ENCODE results near the gene IKZF1.

IKZF1 gene

GRCh38 chr7:50287129-50287528 is 17.4 kb upstream of the IKZF1 start:
- no peak overlapping the region for H3K4me3 ChIP-seq
- no peaks in the 10 kb centered on the region for H4K20me1 ChIP-seq
- no peaks in the 10 kb centered on the region for H3K27me3 ChIP-seq
- no peaks in the 10 kb centered on the region for H3K9me3 ChIP-seq (replicated peaks in 1 of 11)
- no peak overlapping the region for H3K9ac ChIP-seq
- H3K4me2 ChIP-seq: peak overlapping the region in 3 of 11 experiments; percentile 72 to 84 (median 72); a peak in 3 of 22 replicates
- no peak for TF ChIP-seq Cebpa-rat (IDR thresholded peaks at IDR 0.05)
- peaks cover 25 to 67% (median 39%) of the 10 kb centered on the region in 10 experiments for H3K4me1 ChIP-seq
- H3K27ac ChIP-seq: no peak overlapping the region
- no peaks in the 10 kb centered on the region for H3K36me3 ChIP-seq

DNA sequence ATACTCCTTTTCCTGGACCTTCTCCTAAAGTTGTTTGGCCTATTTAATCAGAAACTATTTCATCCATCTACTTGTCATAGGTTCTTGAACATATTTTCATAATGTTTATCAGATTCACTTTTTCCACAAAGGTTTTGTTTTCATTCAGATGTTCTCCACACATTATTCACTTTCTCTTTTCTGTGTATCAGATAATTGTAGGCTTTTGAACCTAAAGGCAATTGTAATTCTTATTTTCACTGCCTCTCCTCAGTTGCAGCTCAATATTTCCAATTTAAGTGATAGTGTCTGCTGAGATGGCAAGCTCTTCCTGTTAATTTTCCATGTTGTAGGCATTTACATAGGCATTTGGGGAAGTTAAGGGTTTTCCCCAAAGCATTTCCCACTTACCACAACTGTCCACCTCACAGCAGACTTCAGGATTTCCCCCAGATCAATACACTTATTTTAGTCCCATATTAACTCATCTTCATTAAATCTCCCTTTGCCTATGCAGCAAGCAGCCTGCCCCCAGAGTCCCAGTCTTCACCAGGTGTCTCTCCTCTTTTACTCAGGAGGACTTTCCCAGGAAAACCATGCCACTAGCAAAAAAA is 12.3 kb upstream of the IKZF1 start:
- peak overlapping the region in 1 of 11 experiments; percentile 5; a peak in 2 of 22 replicates for H3K27ac ChIP-seq
- no peaks in the 10 kb centered on the region for H4K20me1 ChIP-seq
- H3K4me2 ChIP-seq: peak overlapping the region in 5 of 11 experiments; percentile 27 to 92 (median 75); a peak in 9 of 22 replicates
- H3K4me1 ChIP-seq: peaks cover 0 to 47% (median 2%) of the 10 kb centered on the region in 10 experiments; a peak in 8 of 20 replicates
- H3K36me3 ChIP-seq: no peaks in the 10 kb centered on the region
- no peak for TF ChIP-seq Cebpa-rat (IDR thresholded peaks at IDR 0.05)
- 0 out of 22 replicates have a peak, but pooled peaks cover 0 to 5% (median 0%) of the 10 kb centered on the region in 11 experiments for H3K9me3 ChIP-seq (replicated peaks in 1 of 11)
- no peak overlapping the region for H3K4me3 ChIP-seq
- no peak overlapping the region; a peak in 1 of 22 replicates for H3K9ac ChIP-seq
- H3K27me3 ChIP-seq: no peaks in the 10 kb centered on the region

DNA sequence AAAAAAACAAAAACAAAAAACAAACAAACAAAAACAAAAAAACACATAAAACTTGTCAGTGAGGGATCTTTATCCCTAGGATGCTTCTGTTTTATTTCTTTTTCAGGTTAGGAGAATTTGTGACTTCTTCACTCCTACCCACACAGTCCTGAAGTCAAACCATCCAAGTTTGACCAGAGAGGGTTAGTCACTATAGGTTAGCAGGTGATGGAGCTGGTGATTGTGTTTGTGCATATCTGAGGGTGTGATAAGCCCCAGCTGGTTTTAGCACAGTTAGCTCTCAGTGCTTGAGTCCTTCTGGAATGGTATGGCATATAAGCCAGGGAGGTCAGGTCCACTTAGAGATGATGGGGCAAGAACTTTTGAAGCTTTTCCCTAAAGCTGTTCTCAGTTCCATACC is 11.8 kb upstream of the IKZF1 start:
- peak overlapping the region in 4 of 11 experiments; percentile 27 to 92 (median 78); a peak in 7 of 22 replicates for H3K4me2 ChIP-seq
- no peak overlapping the region for H3K4me3 ChIP-seq
- H3K27ac ChIP-seq: no peak overlapping the region; a peak in 1 of 22 replicates
- H3K4me1 ChIP-seq: peaks cover 0 to 42% (median 2%) of the 10 kb centered on the region in 10 experiments; a peak in 8 of 20 replicates
- H3K9ac ChIP-seq: no peak overlapping the region; a peak in 1 of 22 replicates
- no peaks in the 10 kb centered on the region for H3K36me3 ChIP-seq
- TF ChIP-seq Cebpa-rat (IDR thresholded peaks at IDR 0.05): no peak
- H4K20me1 ChIP-seq: no peaks in the 10 kb centered on the region
- H3K27me3 ChIP-seq: no peaks in the 10 kb centered on the region
- H3K9me3 ChIP-seq (replicated peaks in 1 of 11): 0 out of 22 replicates have a peak, but pooled peaks cover 0 to 5% (median 0%) of the 10 kb centered on the region in 11 experiments

DNA sequence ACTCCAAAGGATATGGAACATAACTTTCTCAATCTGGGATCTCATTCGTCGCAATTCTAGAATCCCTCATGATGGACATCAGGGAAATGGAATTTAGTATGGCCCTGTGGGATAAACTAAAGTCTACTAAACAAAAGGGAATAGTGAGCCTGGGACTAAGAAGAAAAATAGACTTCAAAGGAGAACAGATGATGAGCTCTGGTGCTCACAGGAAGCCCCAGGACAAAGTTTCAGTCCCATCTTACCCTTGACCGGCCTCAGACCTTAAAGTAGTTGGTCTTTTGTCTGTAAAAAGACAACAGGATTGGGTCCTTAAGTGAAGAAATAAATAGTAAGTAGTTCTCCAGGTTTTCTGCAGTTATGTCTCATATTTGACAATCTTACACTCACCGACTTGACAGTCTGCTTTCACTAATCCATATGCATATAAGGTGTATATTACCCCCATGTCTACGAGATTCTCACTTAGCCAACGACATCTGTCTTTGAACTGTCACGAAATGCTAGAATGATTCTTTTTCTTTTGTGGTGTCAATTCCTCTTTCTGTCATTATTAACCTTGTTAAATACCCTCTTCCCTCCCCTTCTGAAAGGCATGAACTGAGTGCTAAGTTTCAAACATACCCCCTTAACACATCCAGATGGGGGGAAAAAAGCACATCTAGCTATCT is 10.9 kb upstream of the IKZF1 start:
- Histone ChIP-seq H4K20me1 (no peaks in the 10 kb centered on the region), H3K4me2 (peak overlapping the region in 3 of 11 experiments; percentile 75 to 92 (median 81); a peak in 6 of 22 replicates), H3K36me3 (no peaks in the 10 kb centered on the region), H3K9me3 (replicated peaks in 1 of 11) (0 out of 22 replicates have a peak, but pooled peaks cover 0 to 5% (median 0%) of the 10 kb centered on the region in 11 experiments), H3K9ac (no peak overlapping the region), H3K27ac (no peak overlapping the region), H3K4me3 (no peak overlapping the region), H3K4me1 (peaks cover 0 to 45% (median 2%) of the 10 kb centered on the region in 10 experiments; a peak in 8 of 20 replicates), H3K27me3 (no peaks in the 10 kb centered on the region)
- no peak for TF ChIP-seq Cebpa-rat (IDR thresholded peaks at IDR 0.05)

DNA sequence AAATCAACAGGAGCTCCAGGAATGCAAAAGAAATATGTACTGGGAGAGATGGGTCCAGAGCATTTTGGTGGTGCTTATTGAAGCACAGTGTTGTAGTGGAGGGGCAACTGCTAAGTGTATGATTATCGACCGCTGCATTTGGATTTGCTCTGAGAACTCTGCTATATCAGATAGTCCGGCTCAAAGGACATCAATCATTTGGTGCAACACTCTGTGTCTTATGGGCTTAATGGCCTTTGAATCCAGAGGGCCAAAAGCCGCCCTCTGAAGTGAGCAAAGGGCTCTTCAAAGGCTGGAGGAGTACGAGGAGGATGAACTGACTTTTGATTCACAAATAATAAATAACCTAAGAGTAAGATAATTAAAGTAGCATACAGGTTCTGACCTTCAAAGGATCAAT is 9.4 kb upstream of the IKZF1 start:
- no peak for TF ChIP-seq Cebpa-rat (IDR thresholded peaks at IDR 0.05)
- Histone ChIP-seq H3K9ac (no peak overlapping the region), H3K4me3 (no peak overlapping the region), H3K36me3 (no peaks in the 10 kb centered on the region), H3K27ac (no peak overlapping the region), H3K4me2 (peak overlapping the region in 3 of 11 experiments; percentile 16 to 92 (median 81); a peak in 3 of 22 replicates), H4K20me1 (no peaks in the 10 kb centered on the region), H3K9me3 (replicated peaks in 1 of 11) (0 out of 22 replicates have a peak, but pooled peaks cover 0 to 5% (median 0%) of the 10 kb centered on the region in 11 experiments), H3K4me1 (peaks cover 1 to 54% (median 5%) of the 10 kb centered on the region in 10 experiments), H3K27me3 (no peaks in the 10 kb centered on the region)

DNA sequence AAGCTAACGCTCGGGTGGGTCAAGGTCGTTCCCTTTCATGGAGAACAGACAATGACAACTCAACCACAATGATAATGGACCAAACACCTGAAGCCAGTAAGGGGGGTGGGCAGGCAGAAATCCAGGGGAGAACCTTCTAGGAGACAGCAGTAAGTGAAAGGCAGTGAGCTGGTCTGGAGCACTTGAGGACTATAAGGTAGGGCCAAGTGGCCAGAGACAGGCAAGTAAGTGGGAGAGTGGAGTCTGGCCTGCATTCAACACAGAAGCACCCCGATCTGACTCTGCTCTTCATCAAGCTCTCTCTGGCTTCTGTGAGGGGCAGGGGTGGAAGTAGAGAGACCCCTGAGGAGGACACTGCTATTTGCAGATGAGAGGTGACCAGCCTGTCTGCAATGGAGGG is 7.7 kb upstream of the IKZF1 start:
- no peak overlapping the region for H3K4me3 ChIP-seq
- TF ChIP-seq Cebpa-rat (IDR thresholded peaks at IDR 0.05): no peak
- no peaks in the 10 kb centered on the region for H3K36me3 ChIP-seq
- no peaks in the 10 kb centered on the region for H3K27me3 ChIP-seq
- no peak overlapping the region for H3K4me2 ChIP-seq
- H4K20me1 ChIP-seq: no peaks in the 10 kb centered on the region
- 0 out of 22 replicates have a peak, but pooled peaks cover 0 to 5% (median 0%) of the 10 kb centered on the region in 11 experiments for H3K9me3 ChIP-seq (replicated peaks in 1 of 11)
- no peak overlapping the region for H3K27ac ChIP-seq
- H3K9ac ChIP-seq: no peak overlapping the region
- H3K4me1 ChIP-seq: peaks cover 16 to 62% (median 21%) of the 10 kb centered on the region in 10 experiments

DNA sequence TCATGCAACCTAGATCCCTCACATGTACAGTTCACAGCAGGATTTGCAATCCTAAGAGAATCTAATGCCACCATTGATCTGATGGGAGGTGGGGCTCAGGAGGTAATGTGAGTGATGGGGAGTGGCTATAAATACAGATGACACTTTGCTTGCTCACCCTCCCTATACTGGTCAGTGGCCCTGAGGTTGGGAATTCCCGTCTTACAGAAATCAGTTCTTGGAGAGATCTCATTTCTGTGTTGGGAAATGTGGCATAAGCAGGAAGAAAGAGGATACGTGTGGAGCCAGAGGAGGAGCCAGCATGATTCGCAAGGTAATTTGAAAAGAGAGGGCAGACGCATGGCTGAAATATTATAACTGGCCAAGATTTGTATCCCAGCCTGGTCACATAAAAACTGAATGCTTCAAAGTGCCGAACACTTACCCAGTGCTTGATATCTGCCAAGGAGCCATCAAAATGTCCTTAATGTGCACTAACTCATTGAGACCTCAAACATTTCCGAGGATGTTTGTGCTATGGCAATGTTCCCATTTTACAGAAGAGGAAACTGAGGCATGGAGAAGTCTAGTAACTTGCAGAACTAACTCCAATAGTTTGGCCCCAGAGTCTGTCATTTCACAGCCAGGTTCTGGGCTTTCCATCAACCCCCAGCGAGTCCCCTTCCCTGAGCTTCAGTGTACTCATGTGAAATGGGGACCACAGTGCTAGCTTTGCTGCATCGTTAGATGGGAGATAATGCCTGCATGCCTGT is 5.5 kb upstream of the IKZF1 start:
- H3K4me1 ChIP-seq: peaks cover 25 to 50% (median 33%) of the 10 kb centered on the region in 10 experiments
- H3K9me3 ChIP-seq (replicated peaks in 1 of 11): no peaks in the 10 kb centered on the region
- H3K9ac ChIP-seq: no peak overlapping the region
- H3K4me3 ChIP-seq: no peak overlapping the region
- H3K27me3 ChIP-seq: no peaks in the 10 kb centered on the region
- TF ChIP-seq Cebpa-rat (IDR thresholded peaks at IDR 0.05): no peak
- no peaks in the 10 kb centered on the region for H3K36me3 ChIP-seq
- peak overlapping the region in 3 of 11 experiments; percentile 7 to 25 (median 12); a peak in 3 of 22 replicates for H3K4me2 ChIP-seq
- no peaks in the 10 kb centered on the region for H4K20me1 ChIP-seq
- H3K27ac ChIP-seq: no peak overlapping the region

GRCh38 chr7:50300336-50300735 is 4.2 kb upstream of the IKZF1 start:
- Histone ChIP-seq H3K9ac (no peak overlapping the region), H3K27ac (no peak overlapping the region), H3K4me2 (peak overlapping the region; percentile 60 to 82 (median 70)), H3K4me1 (peaks cover 25 to 41% (median 30%) of the 10 kb centered on the region in 10 experiments), H3K4me3 (no peak overlapping the region), H3K27me3 (no peaks in the 10 kb centered on the region), H3K36me3 (no peaks in the 10 kb centered on the region), H4K20me1 (no peaks in the 10 kb centered on the region), H3K9me3 (replicated peaks in 1 of 11) (no peaks in the 10 kb centered on the region)
- no peak for TF ChIP-seq Cebpa-rat (IDR thresholded peaks at IDR 0.05)
